OCI-LY7 (cell line): ENCODE results near the gene CNN2. TPM values are rescaled to one million over a fixed set of nuclear protein-coding genes. Genes with fewer than 3 reads are reported as not detected.

Source experiments
- BruUV-seq: library from RNA; stranded (reverse); fragments of 400-500 nt; replicated peaks from 2 replicates; lab custom pipeline; 2021; lab: Mats Ljungman, UMichigan
- CTCF ChIA-PET: fragments of 300-600 bp; sonication (Branson Sonifier 250); formaldehyde crosslinking; loops from one replicate; lab custom pipeline; 2022; ENCODE audit warnings: antibody characterized with exemption; ENCODE audit not compliant: unreplicated experiment; lab: Charles Lee
- POLR2A ChIA-PET: fragments of 300-600 bp; sonication (Branson Sonifier 250); formaldehyde crosslinking; loops from one replicate; lab custom pipeline; 2022; ENCODE audit warnings: antibody characterized with exemption; lab: Charles Lee
- DNase-seq: peaks from one replicate; pipeline ENCODE4 v3.0.0-alpha.2; 2015; ENCODE audit warnings: low spot score
- H2AFZ ChIP-seq: fragments of 200-600 bp; sonication (generic), shearing (Covaris generic); 2 replicates; pipeline ENCODE4 v1.6.1; 2014; ENCODE audit warnings: mild to moderate bottlenecking, antibody characterized with exemption, low read length, moderate library complexity
- H3K27ac ChIP-seq: fragments of 200-600 bp; sonication (generic); 2 replicates; pipeline ENCODE4 v1.5.1; 2014; ENCODE audit warnings: mixed run types, low read depth, mild to moderate bottlenecking, moderate library complexity, low read length, inconsistent platforms; ENCODE audit not compliant: poor library complexity, severe bottlenecking
- H3K36me3 ChIP-seq: fragments of 200-600 bp; sonication (generic); 2 replicates; pipeline ENCODE4 v1.6.1; 2014; ENCODE audit warnings: mild to moderate bottlenecking, antibody characterized with exemption, low read length, moderate library complexity, mixed read lengths; ENCODE audit not compliant: insufficient read depth
- H3K4me1 ChIP-seq: fragments of 200-600 bp; sonication (generic); 2 replicates; pipeline ENCODE4 v1.5.1; 2014; ENCODE audit warnings: mild to moderate bottlenecking, low read length; ENCODE audit not compliant: insufficient read depth, poor library complexity, severe bottlenecking
- H3K4me2 ChIP-seq: fragments of 200-600 bp; sonication (generic); 2 replicates; pipeline ENCODE4 v1.6.1; 2014; ENCODE audit warnings: mild to moderate bottlenecking, low read length
- H3K4me3 ChIP-seq: fragments of 200-600 bp; sonication (generic); 2 replicates; pipeline ENCODE4 v1.5.1; 2014; ENCODE audit warnings: mild to moderate bottlenecking, low read depth, low read length; ENCODE audit not compliant: poor library complexity, severe bottlenecking
- H3K79me2 ChIP-seq: fragments of 200-600 bp; sonication (generic); 2 replicates; pipeline ENCODE4 v1.6.1; 2016; ENCODE audit warnings: low read depth, mild to moderate bottlenecking, low read length, moderate library complexity, mixed read lengths; ENCODE audit not compliant: insufficient read depth
- H3K9me2 ChIP-seq: fragments of 200-600 bp; sonication (generic); 2 replicates; pipeline ENCODE4 v1.6.1; 2016; ENCODE audit warnings: mild to moderate bottlenecking, low read length, mixed read lengths; ENCODE audit not compliant: insufficient read depth
- H3K9me3 ChIP-seq: fragments of 200-600 bp; sonication (generic); 2 replicates; pipeline ENCODE4 v1.6.1; 2014; ENCODE audit warnings: mild to moderate bottlenecking, mixed run types, low read length, mixed read lengths
- H4K20me1 ChIP-seq: fragments of 200-600 bp; sonication (generic); 2 replicates; pipeline ENCODE4 v1.6.1; 2014; ENCODE audit warnings: mild to moderate bottlenecking, antibody characterized with exemption, low read length, moderate library complexity, mixed read lengths; ENCODE audit not compliant: insufficient read depth
- EZH2phosphoT487 ChIP-seq: fragments of 200-600 bp; sonication (generic); IDR thresholded peaks from 2 replicates; pipeline ENCODE4 v1.6.1; 2018; ENCODE audit warnings: low read depth, borderline replicate concordance, mild to moderate bottlenecking, mixed run types, antibody characterized with exemption, low read length, moderate library complexity, mixed read lengths
- intact Hi-C: fragments of 100-400 bp; cut with micrococcal nuclease; formaldehyde crosslinking; loops from one replicate; pipeline ENCODE4 v1.10.0; 2022; ENCODE audit not compliant: unreplicated experiment
- total RNA-seq, 2 experiments: library from RNA; depleted of rRNA in 1 of 2; stranded (reverse); fragments of >200 nt in 1 of 2; shearing (Covaris generic) in 1 of 2; gene quantifications; 2 replicates each; pipeline ENCODE4 v1.2.3, GENCODE V29; 2014 to 2022
- TF ChIP-seq, protein P1 (sequence below): fragments of 200-600 bp; sonication (generic); conservative IDR thresholded peaks from 2 replicates; pipeline ENCODE4 v1.5.1; 2014; ENCODE audit warnings: mild to moderate bottlenecking, antibody characterized with exemption, low read length, moderate library complexity, mixed read lengths

The CNN2 gene
- total RNA-seq, 2 experiments from 2014 or later: 73.7 to 127 TPM

DNA sequence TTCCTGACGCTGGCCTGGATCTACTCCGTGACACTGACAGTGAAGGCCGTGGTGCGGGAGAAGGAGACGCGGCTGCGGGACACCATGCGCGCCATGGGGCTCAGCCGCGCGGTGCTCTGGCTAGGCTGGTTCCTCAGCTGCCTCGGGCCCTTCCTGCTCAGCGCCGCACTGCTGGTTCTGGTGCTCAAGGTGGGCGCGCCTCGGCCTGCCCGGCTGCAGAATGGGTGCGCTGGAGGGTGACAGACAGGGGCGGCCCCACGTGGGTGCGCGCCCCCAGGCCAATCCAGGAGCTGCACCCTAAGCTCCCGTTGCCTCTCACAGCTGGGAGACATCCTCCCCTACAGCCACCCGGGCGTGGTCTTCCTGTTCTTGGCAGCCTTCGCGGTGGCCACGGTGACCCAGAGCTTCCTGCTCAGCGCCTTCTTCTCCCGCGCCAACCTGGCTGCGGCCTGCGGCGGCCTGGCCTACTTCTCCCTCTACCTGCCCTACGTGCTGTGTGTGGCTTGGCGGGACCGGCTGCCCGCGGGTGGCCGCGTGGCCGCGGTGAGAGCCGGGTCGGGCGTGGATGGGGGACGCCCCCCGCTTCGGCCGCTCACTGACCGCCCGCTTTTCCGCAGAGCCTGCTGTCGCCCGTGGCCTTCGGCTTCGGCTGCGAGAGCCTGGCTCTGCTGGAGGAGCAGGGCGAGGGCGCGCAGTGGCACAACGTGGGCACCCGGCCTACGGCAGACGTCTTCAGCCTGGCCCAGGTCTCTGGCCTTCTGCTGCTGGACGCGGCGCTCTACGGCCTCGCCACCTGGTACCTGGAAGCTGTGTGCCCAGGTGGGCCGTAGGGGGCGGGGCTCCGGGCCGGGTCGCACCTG lies 20.7 kb downstream of the CNN2 start:
- H2AFZ ChIP-seq: no peak overlapping the region
- H3K9me2 ChIP-seq: no peaks in the 10 kb centered on the region
- no peaks in the 10 kb centered on the region for H3K79me2 ChIP-seq
- no peak for DNase-seq
- ChIA-PET CTCF (interaction anchor here (0.8 kb wide), 1 partner anchor 28 kb away, joined by 3 read pairs; no protein-coding TSS in a partner anchor), POLR2A (interaction anchor here (0.6 kb wide), 1 partner anchor 28 kb away, joined by 3 read pairs; no protein-coding TSS in a partner anchor)
- no TSS peak for BruUV-seq
- H3K36me3 ChIP-seq: peaks cover 18% of the 10 kb centered on the region; the same call in 1 of the 2 replicates
- H3K4me1 ChIP-seq: peaks cover 20% of the 10 kb centered on the region
- intact Hi-C loops: no loop called here
- TF ChIP-seq EZH2phosphoT487: no peak
- TF ChIP-seq, protein P1, sequence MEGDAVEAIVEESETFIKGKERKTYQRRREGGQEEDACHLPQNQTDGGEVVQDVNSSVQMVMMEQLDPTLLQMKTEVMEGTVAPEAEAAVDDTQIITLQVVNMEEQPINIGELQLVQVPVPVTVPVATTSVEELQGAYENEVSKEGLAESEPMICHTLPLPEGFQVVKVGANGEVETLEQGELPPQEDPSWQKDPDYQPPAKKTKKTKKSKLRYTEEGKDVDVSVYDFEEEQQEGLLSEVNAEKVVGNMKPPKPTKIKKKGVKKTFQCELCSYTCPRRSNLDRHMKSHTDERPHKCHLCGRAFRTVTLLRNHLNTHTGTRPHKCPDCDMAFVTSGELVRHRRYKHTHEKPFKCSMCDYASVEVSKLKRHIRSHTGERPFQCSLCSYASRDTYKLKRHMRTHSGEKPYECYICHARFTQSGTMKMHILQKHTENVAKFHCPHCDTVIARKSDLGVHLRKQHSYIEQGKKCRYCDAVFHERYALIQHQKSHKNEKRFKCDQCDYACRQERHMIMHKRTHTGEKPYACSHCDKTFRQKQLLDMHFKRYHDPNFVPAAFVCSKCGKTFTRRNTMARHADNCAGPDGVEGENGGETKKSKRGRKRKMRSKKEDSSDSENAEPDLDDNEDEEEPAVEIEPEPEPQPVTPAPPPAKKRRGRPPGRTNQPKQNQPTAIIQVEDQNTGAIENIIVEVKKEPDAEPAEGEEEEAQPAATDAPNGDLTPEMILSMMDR: no peak
- H4K20me1 ChIP-seq: no peaks in the 10 kb centered on the region
- no peak overlapping the region for H3K4me2 ChIP-seq
- no peak overlapping the region for H3K4me3 ChIP-seq
- H3K9me3 ChIP-seq: no peaks in the 10 kb centered on the region
- H3K27ac ChIP-seq: no peak overlapping the region

DNA sequence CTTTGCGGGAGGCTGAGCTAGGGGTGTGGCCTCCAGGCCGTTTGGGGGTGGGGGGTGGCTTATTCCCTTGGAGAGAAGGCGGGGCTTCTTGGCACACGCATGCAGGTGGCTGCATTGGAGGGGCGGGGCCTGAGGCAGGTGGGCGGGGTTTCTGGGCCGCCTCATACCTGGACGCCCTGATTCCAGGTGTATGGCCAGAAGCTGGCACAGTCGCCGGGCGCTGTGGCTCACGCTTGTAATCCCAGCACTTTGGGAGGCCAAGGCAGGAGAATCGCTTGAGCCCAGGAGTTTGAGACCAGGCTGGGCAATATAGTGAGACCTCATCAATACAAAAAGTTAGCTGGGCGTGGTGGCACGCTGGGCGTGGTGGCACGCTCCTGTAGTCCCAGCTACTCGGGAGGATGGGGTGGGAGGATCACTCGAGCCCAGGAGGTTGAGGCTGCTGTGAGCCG lies 21.3 kb downstream of the CNN2 start:
- no peaks in the 10 kb centered on the region for H3K9me2 ChIP-seq
- no peak for DNase-seq
- no peak overlapping the region for H2AFZ ChIP-seq
- CTCF ChIA-PET: interaction anchor here (0.8 kb wide), 1 partner anchor 27 kb away, joined by 3 read pairs; no protein-coding TSS in a partner anchor
- no peak overlapping the region for H3K4me2 ChIP-seq
- peaks cover 20% of the 10 kb centered on the region for H3K4me1 ChIP-seq
- H3K9me3 ChIP-seq: no peaks in the 10 kb centered on the region
- intact Hi-C loops: no loop called here
- H3K4me3 ChIP-seq: no peak overlapping the region
- H3K79me2 ChIP-seq: no peaks in the 10 kb centered on the region
- POLR2A ChIA-PET: no interaction called here
- no peak overlapping the region for H3K27ac ChIP-seq
- H4K20me1 ChIP-seq: no peaks in the 10 kb centered on the region
- H3K36me3 ChIP-seq: peaks cover 18% of the 10 kb centered on the region; the same call in 1 of the 2 replicates
- TF ChIP-seq EZH2phosphoT487: no peak
- TF ChIP-seq, protein P1: no peak
- no TSS peak for BruUV-seq
